CD4-positive, alpha-beta T cell (primary cell): ENCODE results near the gene VAV2. TPM values are rescaled to one million over a fixed set of nuclear protein-coding genes. Genes with fewer than 3 reads are reported as not detected.

ENCODE experiments used
- ATAC-seq: fragments of 200-7000 bp; cut with Tn5 transposase; one replicate; pipeline ENCODE4 v1.10.0; 2022; ENCODE audit warnings: mild to moderate bottlenecking; ENCODE audit not compliant: poor library complexity
- CTCF ChIA-PET: fragments of 350-600 bp; sonication (Branson Sonifier 250); formaldehyde crosslinking; loops from one replicate; lab custom pipeline; 2021; ENCODE audit warnings: antibody characterized with exemption, inconsistent platforms; lab: Charles Lee
- POLR2A ChIA-PET: fragments of 350-600 bp; sonication (Branson Sonifier 250); formaldehyde crosslinking; loops from one replicate; lab custom pipeline; 2021; ENCODE audit warnings: antibody characterized with exemption, inconsistent platforms; lab: Charles Lee
- DNase-seq, 14 experiments: peaks; one replicate each; pipeline ENCODE4 v3.0.0-alpha.2; 2013 to 2020; ENCODE audit warnings: mixed read lengths in 2 of 14
- H3K27ac ChIP-seq, 2 donors: one replicate each; pipeline versions ENCODE4 v1.5.1 to v1.7.0; 2013; ENCODE audit warnings: low read length in 2 of 2, low read depth in 1 of 2, mild to moderate bottlenecking in 1 of 2
- H3K27me3 ChIP-seq, 2 experiments: 1 replicate in 1 of 2; 2 replicates in 1 of 2; pipeline versions ENCODE4 v1.6.1 to v1.7.0; 2013; ENCODE audit warnings: low read length in 2 of 2, control low read depth in 1 of 2, mild to moderate bottlenecking in 1 of 2, moderate library complexity in 1 of 2; ENCODE audit not compliant: insufficient read depth in 2 of 2, control insufficient read depth in 1 of 2
- H3K36me3 ChIP-seq: one replicate; pipeline ENCODE4 v1.6.1; 2013; ENCODE audit warnings: low read length, control low read depth; ENCODE audit not compliant: insufficient read depth
- H3K4me1 ChIP-seq: one replicate; pipeline ENCODE4 v1.6.1; 2013; ENCODE audit warnings: low read length, control low read depth; ENCODE audit not compliant: insufficient read depth
- H3K4me3 ChIP-seq: one replicate; pipeline ENCODE4 v1.5.1; 2013; ENCODE audit warnings: mild to moderate bottlenecking, low read length, moderate library complexity
- H3K9me3 ChIP-seq, 2 experiments: 1 replicate in 1 of 2; 2 replicates in 1 of 2; pipeline versions ENCODE4 v1.6.1 to v1.7.0; 2013; ENCODE audit warnings: low read length in 2 of 2, mild to moderate bottlenecking in 2 of 2, control low read depth in 1 of 2, moderate library complexity in 1 of 2; ENCODE audit not compliant: control insufficient read depth in 1 of 2, insufficient read depth in 1 of 2
- H3K27ac Mint-ChIP-seq: one replicate; pipeline ENCODE4 v1.8.0; 2020; ENCODE audit warnings: mixed read lengths
- H3K27me3 Mint-ChIP-seq: one replicate; pipeline ENCODE4 v1.8.0; 2021; ENCODE audit warnings: mixed read lengths
- H3K36me3 Mint-ChIP-seq: one replicate; pipeline ENCODE4 v1.8.0; 2021; ENCODE audit warnings: low read depth, mixed read lengths
- H3K4me1 Mint-ChIP-seq: one replicate; pipeline ENCODE4 v1.8.0; 2021; ENCODE audit warnings: low read depth, mixed read lengths
- H3K4me3 Mint-ChIP-seq: one replicate; pipeline ENCODE4 v1.8.0; 2020; ENCODE audit warnings: mild to moderate bottlenecking, mixed read lengths
- H3K9me3 Mint-ChIP-seq: one replicate; pipeline ENCODE4 v1.8.0; 2020; ENCODE audit warnings: mixed read lengths
- CTCF ChIP-seq: fragments of 200-600 bp; IDR thresholded peaks from one replicate; pipeline ENCODE4 v1.8.0; 2022; ENCODE audit warnings: antibody characterized with exemption, mild to moderate bottlenecking
- intact Hi-C, 2 experiments: fragments of 100-400 bp; cut with DNase I in 1 of 2; cut with micrococcal nuclease in 1 of 2; formaldehyde crosslinking; loops; one replicate each; pipeline versions ENCODE4 v1.15.1 to v1.9.0; 2023 to 2025; cut with DNase I, micrococcal nuclease
- total RNA-seq, 174 experiments: library from RNA in 2 of 174; stranded (reverse) in 2 of 174; gene quantifications; one replicate each; pipeline ENCODE4 v1.2.3 and lab custom pipeline; 2021 to 2026

The VAV2 gene
- total RNA-seq, 2 experiments from 2014 or later: 1.6 to 1.7 TPM

- ChIA-PET CTCF (interaction anchor here (0.6 to 2.1 kb wide), 4 partner anchors 31 to 621 kb away, joined by 3 to 10 read pairs (median 3); no protein-coding TSS in a partner anchor), POLR2A (interaction anchor here (0.6 to 3.0 kb wide), 6 partner anchors 10 to 139 kb away, joined by 3 to 20 read pairs (median 6); partner anchors contain the start of genes RNU6ATAC and WDR5)
- Histone ChIP-seq H3K36me3 (no peaks in the 10 kb centered on the region), H3K4me3 (peak within 1 kb of the TSS; percentile 82), H3K27ac (peak within 1 kb of the TSS; percentile 30 to 34), H3K4me1 (peaks cover 13% of the 10 kb centered on the region), H3K9me3 (no peaks in the 10 kb centered on the region), H3K27me3 (no peaks in the 10 kb centered on the region)
- ATAC-seq (peak; percentile 88), DNase-seq (peak; percentile 83 to 98 (median 92))
- Mint-ChIP-seq H3K27ac (peak within 1 kb of the TSS; percentile 27), H3K4me3 (peak within 1 kb of the TSS; percentile 88), H3K36me3 (peaks cover 3% of the 10 kb centered on the region), H3K27me3 (no peaks in the 10 kb centered on the region), H3K4me1 (no peaks in the 10 kb centered on the region), H3K9me3 (no peaks in the 10 kb centered on the region)
- TF ChIP-seq CTCF: no peak
- intact Hi-C loops: loop anchor here (1.0 to 10.0 kb wide), 7 partner anchors 33 to 670 kb away; partner anchors contain the start of genes BRD3 (in 2 of the 2), RXRA (in 1 of the 2), SURF1 (in 1 of the 2) and SURF2 (in 1 of the 2)
Measured at GRCh38 chr9:134024828-134025605, 32.9 kb upstream of the VAV2 start, which contains the start of gene BRD3OS. TSS of gene BRD3OS (plus strand) at chr9:134025481. CDS start at chr9:134026748, 1,267 bp downstream.

GRCh38 chr9:134024214-134024792 is 32.2 kb upstream of the VAV2 start:
- H3K27ac Mint-ChIP-seq: peak overlapping the region; percentile 10
- DNase-seq (peak in 1 of 14 experiments; percentile 28), ATAC-seq (no peak)
- Histone ChIP-seq H3K27me3 (no peaks in the 10 kb centered on the region), H3K9me3 (no peaks in the 10 kb centered on the region), H3K4me1 (peaks cover 13% of the 10 kb centered on the region), H3K4me3 (peak overlapping the region; percentile 22), H3K36me3 (no peaks in the 10 kb centered on the region), H3K27ac (no peak overlapping the region)
- H3K4me3 Mint-ChIP-seq: peak overlapping the region; percentile 43
- H3K27me3 Mint-ChIP-seq: no peaks in the 10 kb centered on the region
- ChIA-PET POLR2A (interaction anchor here (0.6 to 3.0 kb wide), 5 partner anchors 9 to 140 kb away, joined by 3 to 20 read pairs (median 9); partner anchors contain the start of genes RNU6ATAC and WDR5), CTCF (interaction anchor here (2.1 kb wide), 1 partner anchor 30 kb away, joined by 10 read pairs; no protein-coding TSS in a partner anchor)
- no peaks in the 10 kb centered on the region for H3K4me1 Mint-ChIP-seq
- intact Hi-C loops: loop anchor here in 1 of 2 experiments (10.0 kb wide), 3 partner anchors 430 to 670 kb away; partner anchors contain the start of genes SURF1 and SURF2
- peaks cover 3% of the 10 kb centered on the region for H3K36me3 Mint-ChIP-seq
- no peak for TF ChIP-seq CTCF
- no peaks in the 10 kb centered on the region for H3K9me3 Mint-ChIP-seq

- Mint-ChIP-seq H3K27ac (no peak overlapping the region), H3K9me3 (no peaks in the 10 kb centered on the region), H3K4me3 (no peak overlapping the region), H3K36me3 (no peaks in the 10 kb centered on the region), H3K27me3 (no peaks in the 10 kb centered on the region), H3K4me1 (no peaks in the 10 kb centered on the region)
- intact Hi-C loops: no loop called here
- TF ChIP-seq CTCF: no peak
- POLR2A ChIA-PET: interaction anchor here (1.8 kb wide), 1 partner anchor 10 kb away, joined by 3 read pairs; no protein-coding TSS in a partner anchor
- no peak for ATAC-seq
- Histone ChIP-seq H3K27ac (no peak overlapping the region), H3K4me3 (no peak overlapping the region), H3K27me3 (no peaks in the 10 kb centered on the region), H3K36me3 (no peaks in the 10 kb centered on the region), H3K9me3 (peaks cover 0 to 14% of the 10 kb centered on the region in 2 experiments), H3K4me1 (no peaks in the 10 kb centered on the region)
- CTCF ChIA-PET: interaction anchor here (0.7 kb wide), 1 partner anchor 84 kb away, joined by 3 read pairs; no protein-coding TSS in a partner anchor
- DNase-seq: no peak
Measured at GRCh38 chr9:134014946-134015345, 22.8 kb upstream of the VAV2 start.
